GM04503 (cell line): Measurements from ENCODE around the gene MAMDC2.

Experiments used
- DNase-seq: peaks from one replicate; pipeline ENCODE4 v3.0.0-alpha.2; 2012; ENCODE audit warnings: low read depth

MAMDC2 gene

DNA sequence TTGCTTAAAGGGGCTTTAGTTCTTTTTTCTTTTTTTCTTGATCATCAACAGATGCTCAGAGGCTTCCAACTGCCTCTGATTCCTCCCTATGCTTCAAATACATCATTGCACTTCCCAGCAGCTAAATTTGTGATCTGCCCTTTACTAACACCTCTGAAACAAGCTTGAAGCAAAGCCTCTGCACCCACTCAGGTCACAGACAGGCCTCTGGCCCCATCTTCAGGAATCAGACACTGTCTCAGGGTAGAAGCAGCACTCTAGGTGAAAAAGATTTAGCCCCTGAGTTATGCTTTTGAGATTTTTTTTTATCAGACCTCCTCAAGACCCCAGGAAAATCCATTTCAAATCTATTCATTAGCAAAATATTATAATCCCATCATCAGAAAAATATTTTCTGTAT is 91.5 kb downstream of the MAMDC2 start:
- DNase-seq = no peak

DNA sequence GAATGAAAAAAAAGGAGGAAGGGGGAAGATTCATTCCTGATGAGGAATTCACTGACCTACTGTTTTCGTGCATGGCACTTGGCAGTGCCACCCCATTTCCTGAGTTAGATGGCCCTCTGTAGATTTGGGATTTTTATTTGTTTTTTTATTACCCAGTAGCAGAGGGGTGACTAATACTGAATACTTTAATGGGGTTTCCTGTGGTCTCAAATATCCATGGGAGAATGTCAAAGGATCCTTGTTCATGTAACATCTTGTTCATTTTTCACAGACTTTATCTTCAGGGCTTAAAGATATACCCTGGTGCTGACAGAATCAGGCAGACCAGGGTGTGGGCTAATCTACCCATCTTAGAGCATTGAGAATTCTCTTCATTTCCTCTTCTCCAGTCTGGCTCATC is 93.0 kb downstream of the MAMDC2 start:
- no peak for DNase-seq

DNA sequence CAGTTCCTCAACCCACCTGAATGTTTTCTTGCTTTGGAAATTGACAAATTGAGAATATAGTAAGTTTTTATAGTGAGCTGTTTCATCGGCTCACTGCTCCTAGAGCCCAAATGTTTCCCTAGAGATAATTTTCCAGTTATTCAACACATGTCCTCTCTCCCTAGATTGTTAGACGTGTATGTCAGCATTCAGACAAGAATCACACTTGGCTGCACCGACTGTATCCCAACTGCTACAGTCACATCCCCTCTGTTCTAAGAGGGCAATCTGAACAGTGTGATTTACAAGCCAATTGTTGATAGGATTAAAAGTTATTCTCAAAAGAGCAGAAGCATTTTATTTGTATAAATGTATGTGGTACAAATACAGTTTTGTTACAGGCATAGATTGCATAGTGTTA is 93.9 kb downstream of the MAMDC2 start:
- DNase-seq = no peak

DNA sequence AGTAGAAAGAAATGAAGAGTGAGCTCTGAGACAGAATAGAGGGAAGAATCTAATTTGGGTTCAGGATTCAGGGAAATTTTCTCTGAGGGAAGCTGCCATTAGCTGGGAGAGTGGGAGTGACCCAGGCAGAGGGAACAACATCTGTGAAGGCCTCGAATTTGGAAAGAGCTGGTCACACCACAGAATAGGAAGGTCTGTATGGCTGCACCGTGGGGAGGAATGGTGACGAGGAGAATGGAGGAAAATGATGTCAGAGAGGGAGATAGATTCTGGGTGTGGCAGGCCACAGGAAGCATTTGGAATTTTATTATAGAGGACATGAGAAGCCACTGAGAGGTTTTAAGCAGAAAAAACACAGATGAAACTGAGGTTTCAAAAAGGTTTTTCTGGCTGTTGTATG is 98.5 kb downstream of the MAMDC2 start:
- DNase-seq = no peak

DNA sequence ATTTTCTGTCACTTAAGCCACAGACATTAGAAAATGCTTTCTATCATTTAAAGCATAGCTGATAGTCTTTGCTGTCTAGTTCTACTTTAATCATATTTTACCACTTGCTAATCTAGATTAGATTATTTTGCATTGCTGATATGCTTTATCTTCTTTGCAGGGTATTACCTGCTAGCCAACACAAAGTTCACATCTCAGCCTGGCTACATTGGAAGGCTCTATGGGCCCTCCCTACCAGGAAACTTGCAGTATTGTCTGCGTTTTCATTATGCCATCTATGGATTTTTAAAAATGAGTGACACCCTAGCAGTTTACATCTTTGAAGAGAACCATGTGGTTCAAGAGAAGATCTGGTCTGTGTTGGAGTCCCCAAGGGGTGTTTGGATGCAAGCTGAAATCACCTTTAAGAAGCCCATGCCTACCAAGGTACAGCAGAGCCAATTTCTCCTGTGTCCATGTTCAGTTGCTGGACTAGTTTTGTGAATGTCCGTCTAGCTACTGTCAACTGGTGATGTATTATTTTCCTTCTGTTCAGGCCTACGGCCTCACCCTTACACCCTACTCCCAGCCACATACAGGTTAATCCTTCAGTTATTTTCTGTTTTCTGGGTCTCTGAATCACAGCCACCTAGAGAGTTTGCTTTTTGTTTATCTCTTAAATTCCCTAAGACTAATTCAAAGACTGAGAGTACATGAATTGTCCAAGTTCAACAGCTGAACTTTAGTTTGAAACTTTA is 99.9 kb downstream of the MAMDC2 start:
- no peak for DNase-seq

DNA sequence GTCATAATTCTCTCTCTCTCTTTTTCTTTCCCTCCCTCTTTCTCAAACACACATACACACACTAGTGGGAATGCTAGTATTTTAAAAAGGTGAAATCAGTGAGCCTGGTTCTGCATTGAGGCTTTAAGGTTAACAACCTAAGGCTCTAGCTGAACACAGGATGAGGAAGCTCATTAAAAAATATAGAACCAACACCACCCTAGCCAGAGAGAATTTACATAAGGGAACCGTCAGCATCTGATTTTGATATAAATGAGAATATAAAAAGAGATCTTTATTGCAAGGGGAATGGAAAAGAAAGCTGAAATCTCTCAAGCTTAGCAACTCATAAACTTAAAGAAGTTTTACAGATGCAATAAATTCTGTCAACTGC is 100.5 kb downstream of the MAMDC2 start:
- no peak for DNase-seq

DNA sequence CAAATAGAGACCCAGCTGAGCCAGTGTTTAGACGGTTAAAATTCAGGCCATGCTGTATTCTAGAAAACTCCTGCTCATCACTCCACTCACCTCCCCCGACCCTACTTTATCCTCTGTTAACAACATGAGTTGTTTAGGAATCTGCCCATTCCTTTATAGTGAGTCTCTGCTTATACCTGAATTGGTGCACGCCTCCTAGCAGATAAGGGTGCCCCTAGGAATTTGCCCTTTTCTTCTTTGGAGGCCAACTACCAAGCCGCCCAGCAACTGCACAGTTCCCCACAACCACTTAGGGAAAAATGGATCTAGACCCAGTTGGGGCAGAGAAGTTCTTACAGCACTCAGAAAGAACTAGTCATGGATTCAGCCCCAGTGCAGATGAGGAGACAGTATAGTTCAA is 102.3 kb downstream of the MAMDC2 start:
- no peak for DNase-seq

DNA sequence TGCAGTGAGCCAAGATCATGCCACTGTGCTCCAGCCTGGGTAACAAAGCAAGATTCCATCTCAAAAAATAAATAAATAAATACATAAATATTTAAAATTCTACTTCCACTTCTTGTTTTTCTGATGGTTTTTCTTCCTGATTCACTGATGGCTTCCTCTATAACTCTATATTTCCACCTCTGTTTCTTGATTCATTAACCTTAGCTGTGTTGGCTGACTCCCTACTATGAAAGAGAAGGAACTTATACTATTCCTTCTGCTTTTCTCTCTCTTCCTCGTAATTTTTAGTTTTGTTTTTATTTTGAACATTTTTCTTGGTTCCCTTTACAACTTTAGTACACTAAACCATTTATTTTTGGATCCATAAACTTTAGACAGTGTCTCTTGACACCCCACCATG is 103.5 kb downstream of the MAMDC2 start:
- DNase-seq = no peak

DNA sequence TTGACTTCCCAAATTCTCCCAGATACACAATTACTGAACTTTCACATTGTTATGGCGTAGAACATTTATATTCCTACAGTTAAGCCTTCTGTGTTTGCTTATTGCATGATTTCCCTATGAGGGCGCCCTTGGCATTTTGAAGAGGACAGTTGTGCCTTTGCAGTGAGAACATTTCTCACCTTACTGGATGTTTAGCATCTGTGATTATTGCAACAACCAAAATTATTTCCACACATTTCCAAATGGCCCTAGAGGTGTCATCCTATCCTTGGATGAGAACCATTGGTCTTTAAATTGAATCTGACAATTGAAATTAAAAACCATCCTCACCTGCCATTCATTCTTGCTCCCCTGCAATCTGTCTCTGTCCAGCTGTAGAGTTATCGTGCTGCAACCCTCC is 104.0 kb downstream of the MAMDC2 start:
- no peak for DNase-seq

DNA sequence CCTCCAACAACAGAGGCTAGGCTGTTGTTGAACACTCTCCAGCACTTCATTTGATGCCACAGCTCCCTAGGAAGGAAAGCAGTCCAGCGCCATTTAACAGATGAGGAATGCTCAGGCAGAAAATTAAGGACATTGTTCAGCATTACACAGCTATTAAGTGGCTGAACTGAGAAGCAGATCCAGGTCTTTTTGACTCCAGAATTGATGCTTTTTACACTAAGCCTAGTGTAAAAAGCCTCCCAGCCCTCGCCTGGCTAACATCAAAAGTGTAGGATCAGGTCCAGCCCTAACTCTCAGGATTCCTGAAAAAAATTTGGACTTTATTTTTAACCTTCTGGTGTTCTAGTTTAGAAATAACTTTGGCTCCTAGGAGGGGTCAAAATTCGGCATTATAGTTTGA is 108.7 kb downstream of the MAMDC2 start:
- no peak for DNase-seq

DNA sequence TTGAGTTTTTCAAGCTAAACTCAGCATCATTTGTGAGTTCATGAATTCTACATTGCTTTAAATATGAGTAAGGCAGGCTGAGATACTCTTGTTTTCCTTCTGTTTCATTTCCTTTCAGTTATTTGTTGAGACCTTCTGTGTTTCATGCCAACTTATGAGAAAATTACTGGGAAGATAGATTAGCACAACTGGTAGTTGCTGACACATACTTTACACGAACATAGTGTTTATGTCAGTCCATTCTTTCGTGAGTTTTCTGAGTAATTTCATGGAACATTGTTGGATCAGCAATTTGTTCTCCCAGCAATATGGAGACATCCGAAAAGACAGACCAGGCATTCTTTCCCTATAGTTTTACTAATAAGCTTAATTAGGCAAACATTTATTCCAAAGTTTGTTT is 113.1 kb downstream of the MAMDC2 start:
- peak; percentile 32 for DNase-seq

DNA sequence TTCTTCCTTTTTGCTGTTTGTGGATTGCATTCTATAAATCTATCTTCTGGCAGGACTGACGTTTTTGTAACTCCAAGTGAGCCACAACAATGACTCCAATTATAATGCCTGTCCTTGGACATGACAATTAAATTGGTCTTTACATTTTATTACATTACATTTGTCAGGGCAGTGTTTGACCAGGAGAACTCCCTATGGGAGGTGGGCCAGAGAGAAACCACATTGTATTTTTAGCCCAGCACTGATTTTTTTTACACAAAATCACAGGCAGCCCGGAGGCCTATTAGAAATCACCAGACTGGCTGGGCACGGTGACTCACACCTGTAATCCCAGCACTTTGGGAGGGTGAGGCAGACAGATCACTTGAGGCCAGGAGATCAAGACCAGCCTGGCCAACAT is 116.0 kb downstream of the MAMDC2 start:
- DNase-seq = no peak

DNA sequence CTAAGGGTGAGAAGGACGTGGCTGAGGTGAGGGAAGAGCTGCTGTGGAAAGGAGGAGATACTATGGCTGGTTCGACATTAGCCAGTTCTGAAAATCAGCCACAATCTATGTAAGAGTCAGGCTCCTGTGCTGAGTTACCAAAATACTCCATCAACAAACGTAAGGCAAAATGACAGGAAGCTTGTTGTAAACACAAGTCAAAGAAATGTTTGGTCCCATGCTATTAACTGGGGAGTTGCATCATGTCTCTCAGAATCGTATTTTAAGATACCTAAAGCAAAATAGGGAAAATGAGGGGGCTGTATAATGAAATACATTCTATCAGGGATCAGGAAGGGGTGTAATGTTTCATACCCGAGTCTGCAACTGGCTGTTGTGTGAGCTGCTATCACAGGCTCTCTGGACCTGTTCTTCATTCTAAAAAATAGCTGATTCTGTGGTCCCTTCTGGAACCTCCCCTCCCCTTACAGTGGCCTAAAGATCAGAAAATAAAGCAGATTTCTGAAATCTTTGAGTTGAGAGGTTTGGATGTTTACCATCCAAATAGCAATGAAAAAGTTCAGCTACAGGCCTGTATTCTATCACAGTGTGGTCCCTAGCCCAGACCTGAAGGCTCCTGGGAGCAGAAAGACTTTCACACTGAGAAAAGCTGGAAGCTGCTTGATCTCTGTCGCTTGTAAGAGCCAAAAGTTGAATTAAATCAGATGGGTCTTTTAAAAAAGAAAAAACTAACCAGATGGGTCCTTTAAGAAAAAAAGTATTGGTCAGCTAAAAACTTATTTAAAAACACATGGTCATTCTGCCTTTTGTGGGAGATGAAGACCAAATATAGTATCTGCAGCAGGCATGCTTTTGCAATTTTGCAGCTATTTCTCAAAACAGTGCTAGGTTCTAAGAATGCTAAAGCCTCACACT is 117.3 kb downstream of the MAMDC2 start:
- DNase-seq = no peak

DNA sequence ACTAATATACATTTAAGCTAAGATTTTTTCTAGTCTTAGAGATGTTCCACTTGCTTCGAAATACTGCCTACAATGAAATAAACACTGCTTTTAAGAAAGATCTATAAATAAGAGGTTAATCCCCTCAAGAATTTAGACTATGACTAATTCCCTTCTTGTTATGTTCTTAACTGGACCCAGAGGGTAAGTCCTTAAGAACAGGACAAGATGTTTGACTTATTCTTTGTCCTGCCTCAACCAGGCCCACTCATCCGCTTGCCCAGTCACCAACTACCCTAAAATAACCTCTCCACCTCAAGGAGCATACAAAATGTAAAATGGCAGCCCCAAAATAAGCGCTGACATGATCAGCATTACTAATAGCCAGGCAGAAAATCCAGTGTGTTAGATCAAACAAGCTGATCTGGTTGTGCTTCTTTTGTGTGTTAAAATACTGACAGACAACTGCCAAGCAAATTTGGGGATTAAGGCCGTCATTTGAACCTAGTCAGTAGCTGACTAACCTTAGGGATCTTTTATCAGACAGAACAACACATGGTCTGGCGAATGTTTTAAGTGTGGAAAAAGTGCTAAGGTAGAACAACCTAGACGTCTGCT is 121.5 kb downstream of the MAMDC2 start:
- DNase-seq = no peak

DNA sequence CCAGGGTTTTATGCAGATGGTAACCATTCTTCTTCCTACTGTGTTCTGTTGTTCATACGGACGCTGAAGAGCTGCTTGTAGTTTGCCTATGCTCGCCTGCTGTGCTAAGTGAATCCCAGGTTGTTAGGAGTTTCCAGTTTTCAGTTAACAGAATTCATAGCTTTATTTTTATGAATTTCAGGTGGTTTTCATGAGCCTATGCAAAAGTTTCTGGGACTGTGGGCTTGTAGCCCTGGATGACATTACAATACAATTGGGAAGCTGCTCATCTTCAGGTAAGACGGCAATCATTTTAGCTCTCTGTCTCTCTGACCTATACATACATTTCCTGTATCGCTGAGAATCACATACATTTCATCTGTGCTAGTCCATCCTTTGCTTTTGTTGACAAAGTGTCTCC is 124.9 kb downstream of the MAMDC2 start:
- DNase-seq = no peak

DNA sequence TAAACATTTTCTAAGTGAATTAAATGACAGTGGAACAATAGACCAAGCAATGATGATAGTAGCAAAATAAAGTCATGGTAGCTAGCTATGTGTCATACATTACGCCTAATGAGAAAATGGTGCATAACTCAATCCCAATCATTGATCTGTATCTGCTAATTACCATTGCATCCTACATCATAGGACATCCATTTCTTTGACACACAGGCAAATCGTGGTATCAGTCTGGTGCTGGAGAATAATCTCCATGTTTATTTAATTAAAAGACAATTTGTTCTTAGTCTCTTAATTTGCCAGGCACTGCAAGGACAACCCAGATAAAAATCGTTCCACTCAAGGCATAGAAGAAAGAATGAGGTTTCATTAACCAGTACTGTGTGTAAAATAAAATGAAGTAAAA is 125.6 kb downstream of the MAMDC2 start:
- no peak for DNase-seq

DNA sequence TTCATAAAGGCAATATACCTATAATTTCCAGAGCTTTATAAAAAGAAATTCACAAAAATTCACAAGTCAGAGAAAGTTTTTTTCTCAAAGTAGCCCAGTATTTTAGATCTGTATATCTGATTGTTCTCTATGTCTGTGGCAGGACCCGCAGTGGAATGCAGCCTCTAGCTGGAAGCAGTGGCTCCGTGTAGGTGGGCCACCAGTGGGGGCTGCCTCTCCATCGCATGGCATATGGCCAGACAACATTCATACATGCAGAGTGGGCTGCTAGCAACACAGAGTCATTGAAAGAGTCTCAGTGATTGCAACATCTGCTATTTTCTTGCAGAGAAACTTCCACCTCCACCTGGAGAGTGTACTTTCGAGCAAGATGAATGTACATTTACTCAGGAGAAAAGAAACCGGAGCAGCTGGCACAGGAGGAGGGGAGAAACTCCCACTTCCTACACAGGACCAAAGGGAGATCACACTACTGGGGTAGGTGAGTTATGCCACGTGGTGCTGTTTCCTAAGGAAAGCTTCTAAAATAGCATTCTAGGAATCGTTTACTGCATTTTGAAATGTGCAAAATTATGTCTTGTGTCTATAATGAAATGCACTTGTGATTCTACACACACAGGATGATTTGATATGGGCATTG is 126.6 kb downstream of the MAMDC2 start:
- DNase-seq = no peak

DNA sequence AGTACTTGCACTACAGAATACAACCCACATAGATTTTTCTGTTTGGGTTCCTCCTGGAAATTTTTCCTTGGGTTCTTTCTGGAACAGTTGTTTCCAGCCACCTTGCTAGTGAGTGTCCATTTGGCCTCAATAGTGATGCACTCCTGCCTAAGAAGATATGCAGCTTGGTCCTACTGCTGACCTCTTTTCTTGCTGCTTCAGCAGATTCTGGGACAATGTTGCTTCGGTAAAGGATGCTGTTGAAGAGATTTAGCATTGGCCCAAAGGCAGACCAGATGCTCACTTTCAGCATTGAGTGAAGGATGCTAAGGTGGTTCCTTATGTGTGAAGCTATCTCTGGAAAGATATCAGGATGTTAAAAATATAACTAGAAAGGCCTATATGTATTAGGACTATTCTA is 128.9 kb downstream of the MAMDC2 start:
- no peak for DNase-seq

DNA sequence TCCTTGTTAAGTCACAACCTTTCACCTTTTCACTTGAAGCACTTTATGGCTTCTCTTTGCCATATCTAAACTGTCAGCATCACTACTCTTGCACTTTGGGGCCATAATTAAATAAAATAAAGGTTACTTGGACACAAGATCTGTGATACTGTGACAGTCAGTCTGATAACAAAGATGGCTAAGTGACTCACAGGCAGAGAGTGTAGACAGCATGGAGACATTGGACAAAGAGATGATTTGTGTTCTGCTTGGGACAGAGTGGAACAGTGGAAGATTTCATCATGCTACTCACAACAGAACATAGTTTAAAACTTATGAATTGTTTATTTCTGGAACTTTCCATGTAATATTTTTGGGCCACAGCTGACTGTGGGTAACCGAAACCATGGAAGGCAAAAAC is 133.5 kb downstream of the MAMDC2 start:
- DNase-seq = no peak

DNA sequence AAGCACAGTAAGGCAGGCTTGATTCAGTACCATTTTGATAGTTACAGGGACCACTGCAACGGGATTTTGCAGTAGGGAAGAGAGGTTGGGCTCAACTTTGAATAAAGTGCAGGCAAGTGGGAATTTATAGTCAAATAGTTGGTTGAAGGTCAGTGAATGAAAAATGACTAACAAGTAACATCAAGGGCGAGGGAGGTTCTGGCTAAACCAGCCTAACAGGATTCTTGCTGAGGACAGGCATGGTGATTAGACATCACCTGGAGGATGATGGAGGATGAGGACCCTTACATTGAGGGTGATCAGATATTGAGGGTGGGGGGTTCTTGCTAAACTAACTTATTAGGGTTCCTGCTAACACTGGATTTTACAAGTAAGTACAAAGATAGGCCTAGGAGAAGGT is 149.1 kb downstream of the MAMDC2 start:
- DNase-seq = no peak

DNA sequence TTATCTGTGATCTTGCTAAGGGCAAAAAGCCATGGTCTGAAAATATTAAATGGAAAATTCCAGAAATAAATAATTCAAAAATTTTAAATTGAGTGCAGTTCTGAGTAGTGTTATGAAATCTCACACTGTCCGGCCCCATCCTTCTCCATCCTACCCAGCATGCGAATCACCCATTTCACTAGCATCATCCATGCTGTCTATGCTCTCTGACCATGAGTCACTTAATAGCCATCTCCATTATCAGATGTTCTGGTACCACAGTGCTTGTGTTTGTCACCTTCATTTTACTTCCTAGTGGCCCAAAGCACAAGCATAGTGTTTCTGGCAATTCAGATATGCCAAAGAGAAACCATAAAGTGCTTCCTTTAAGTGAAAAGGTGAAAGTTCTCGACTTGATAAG is 151.8 kb downstream of the MAMDC2 start:
- no peak for DNase-seq

DNA sequence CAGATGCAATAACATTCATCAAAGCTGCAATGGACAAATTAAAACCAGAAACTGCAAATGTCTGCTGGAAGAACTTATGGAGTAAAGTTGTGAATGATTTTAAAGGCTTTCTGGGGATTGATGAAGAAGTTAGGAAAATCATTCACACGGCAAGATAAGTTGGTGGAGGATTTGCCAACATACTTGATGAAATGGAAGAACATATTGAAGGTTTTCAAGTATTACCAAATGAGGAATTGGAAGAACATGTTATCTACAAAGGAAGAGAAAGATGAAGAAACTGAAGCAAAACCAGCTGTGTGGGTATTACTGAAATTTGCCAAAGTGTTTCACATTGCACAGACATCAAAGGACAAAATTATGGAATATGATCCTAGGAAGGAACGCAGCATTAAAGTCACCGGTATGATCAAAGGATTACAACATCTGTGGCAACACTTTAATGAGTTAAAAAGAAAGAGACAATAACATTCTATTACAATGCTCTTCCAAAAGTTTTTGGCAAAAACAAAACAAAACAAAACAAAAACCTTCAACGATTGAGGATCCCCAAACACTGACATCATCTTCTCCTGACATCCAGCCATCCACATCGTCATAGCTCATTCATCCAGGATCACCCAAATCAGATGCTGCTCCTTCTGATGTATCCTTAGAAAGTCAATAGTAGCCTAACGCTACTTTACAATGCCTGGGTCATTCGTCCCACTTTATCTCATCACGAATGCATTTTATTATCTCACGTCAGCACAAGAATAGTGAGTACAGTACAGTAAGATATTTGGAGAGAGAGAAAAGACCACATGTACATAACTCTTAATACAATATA is 153.8 kb downstream of the MAMDC2 start:
- no peak for DNase-seq
